HG02885 (cell line): ENCODE data around the gene FAM193A.
"Not testable (repeated sequence)": the region's sequence is repeated elsewhere in the genome, so short reads cannot be mapped to it uniquely, and the experiment has no call there.

Source experiments
- ATAC-seq: cut with Tn5 transposase; IDR thresholded peaks from one replicate; pipeline ENCODE4 v1.9.1; 2021; ENCODE audit warnings: mild to moderate bottlenecking; ENCODE audit not compliant: unreplicated experiment, poor library complexity

FAM193A gene

DNA sequence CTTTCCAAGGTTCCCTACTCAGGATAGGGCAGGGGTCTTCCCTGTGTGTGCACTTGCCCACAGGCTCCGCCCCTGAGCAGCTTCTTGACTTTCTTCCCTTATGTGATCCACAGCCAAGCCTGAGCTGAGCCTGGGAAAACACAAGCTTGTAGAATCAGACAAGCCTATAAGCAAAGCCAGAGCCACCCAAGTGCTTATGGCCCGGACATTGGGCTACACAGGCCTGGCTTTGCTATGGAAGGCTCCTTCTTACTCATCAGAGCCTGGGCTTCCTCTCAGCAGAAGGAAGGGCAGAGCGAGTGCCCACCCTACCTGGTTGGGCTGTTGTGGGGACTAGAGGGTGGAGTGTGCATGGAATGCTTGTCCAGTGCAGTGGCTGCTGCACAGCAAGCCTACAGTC lies 221.0 kb downstream of the FAM193A start:
- ATAC-seq = no peak

DNA sequence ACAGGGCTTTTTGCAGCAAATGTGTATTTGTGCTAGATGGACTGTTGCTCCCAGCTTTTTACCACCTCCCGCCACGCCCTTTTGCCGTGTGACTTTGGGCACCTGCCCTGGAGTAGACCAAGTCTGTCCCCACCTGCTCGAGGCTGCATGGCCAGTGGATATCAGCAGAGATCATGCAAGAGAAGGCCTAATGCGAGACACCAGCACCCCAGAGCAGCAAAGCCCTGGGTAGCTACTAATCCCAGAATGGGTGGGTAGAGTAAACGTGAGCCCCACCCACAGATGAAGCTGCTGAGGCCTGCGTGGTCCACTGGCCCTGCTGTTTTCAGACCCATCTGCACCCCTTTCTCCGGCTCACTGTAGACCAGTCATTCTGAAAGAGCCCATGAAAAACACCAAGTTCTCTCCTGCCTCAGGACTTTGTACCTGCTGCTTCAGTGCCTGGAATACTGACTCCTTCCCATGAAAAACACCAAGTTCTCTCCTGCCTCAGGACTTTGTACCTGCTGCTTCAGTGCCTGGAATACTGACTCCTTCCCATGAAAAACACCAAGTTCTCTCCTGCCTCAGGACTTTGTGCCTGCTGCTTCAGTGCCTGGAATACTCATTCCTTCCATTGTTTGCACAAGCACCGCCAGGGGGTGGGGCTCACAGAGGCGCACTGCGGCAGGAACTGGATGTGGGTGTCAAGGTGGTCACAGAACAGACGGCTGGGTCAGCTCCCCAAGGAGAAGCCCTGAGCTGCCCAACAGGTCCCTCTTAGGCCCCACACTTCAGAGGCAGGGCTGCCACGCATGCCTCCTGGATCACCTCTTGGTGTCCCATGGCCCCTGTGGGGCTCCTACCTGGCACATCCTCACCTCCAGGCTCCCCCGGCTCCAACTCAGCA lies 224.8 kb downstream of the FAM193A start:
- ATAC-seq = no peak

DNA sequence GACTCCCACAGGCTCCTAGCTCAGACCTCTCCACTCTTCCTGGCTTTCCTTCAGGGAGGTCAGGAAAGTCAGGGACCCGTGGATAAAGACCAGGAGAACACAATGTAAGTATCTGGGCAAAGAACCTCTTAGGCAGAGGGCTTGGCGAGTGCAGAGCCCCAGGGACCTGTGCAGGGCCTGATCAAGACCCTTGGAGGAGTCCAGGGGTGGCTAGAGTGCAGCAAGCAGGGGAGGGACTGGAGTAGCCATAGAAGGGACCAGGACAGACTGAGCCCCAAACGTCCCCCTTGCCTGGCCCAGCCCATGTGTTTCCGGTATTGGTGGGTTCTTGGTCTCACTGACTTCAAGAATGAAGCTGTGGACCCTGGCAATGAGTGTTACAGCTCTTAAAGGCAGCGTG lies 225.6 kb downstream of the FAM193A start:
- no peak for ATAC-seq

DNA sequence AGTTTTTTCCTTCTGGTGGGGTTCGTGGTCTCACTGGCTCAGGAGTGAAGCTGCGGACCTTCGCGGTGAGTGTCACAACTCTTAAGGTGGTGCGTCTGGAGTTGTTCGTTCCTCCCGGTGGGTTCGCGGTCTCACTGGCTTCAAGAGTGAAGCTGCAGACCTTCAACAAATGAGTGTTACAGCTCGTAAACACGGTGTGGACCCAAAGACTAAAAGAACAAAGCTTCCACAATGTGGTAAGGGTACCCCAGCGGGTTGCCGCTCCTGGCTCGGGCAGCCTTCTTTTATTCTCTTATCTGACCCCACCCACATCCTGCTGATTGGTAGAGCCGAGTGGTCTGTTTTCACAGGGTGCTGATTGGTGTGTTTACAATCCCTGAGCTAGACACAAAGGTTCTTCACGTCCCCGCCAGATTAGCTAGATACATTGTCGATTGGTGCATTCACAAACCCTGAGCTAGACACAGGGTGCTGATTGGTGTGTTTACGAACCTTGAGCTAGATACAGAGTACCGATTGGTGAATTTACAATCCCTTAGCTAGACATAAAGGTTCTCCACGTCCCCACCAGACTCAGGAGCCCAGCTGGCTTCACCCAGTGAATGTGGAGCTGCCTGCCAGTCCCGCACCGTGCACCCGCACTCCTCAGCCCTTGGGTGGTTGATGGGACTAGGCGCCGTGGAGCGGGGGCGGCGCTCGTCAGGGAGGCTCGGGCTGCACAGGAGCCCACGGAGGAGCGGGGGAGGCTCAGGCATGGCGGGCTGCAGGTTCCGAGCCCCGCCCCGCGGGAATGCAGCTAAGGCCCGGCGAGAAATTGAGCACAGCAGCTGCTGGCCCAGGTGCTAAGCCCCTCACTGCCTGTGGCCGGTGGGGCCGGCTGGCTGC lies 226.3 kb downstream of the FAM193A start:
- not testable (repeated sequence) for ATAC-seq

DNA sequence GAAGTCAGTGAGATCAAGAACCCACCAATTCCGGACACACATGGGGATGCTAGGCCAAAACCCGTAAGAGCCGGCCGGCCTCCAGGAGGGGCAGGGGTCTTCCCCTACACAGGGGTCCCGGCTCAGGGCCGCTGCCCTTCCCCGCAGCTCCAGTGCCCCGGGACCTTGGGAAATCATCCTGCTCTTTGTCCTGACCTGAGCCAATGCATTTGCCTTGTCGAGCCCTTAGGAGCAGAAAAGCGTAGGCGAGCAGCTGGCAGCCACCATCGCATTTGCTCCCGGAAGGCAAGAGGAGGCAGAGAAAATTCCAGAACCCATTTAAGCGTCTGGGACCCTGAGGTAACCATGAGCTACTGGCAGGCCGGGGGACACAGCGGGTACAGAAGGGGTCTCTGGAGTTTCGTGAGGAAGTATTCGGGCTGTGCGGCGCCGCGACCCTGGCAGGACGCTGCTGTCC lies 227.1 kb downstream of the FAM193A start:
- ATAC-seq = no peak

DNA sequence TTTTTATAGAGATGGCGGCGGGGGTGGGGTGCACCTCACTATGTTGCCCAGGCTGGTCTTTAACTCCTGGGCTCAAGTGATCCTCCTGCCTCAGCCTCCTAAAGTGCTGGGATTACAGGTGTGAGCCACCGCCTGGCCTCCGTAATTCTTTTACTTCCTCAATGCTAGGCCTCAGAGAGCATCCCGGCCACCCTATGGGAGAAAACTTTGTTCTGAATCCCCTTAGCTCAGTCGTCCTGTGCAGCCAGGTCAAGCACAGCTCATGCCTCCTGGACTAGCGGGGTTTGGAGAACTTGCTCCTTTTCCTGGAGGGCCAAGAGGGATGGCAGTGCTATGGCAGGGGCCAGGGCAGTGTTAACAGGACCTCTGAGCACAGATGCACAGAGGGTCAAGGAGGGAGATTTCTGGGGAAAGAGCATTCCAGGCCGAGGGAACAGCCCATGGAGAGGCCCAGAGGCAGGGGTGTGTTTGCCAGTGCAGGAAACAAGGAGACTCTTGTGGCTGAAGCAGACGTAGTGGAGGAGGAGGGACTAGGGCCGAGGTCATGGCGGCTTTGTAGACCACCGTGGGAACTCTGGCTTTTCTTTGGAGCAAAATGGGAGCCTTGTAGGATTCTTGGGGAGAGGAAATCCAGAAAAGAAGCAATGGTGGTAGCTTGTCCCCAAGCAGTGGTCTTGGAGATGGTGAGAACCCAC lies 229.5 kb downstream of the FAM193A start:
- ATAC-seq = no peak

DNA sequence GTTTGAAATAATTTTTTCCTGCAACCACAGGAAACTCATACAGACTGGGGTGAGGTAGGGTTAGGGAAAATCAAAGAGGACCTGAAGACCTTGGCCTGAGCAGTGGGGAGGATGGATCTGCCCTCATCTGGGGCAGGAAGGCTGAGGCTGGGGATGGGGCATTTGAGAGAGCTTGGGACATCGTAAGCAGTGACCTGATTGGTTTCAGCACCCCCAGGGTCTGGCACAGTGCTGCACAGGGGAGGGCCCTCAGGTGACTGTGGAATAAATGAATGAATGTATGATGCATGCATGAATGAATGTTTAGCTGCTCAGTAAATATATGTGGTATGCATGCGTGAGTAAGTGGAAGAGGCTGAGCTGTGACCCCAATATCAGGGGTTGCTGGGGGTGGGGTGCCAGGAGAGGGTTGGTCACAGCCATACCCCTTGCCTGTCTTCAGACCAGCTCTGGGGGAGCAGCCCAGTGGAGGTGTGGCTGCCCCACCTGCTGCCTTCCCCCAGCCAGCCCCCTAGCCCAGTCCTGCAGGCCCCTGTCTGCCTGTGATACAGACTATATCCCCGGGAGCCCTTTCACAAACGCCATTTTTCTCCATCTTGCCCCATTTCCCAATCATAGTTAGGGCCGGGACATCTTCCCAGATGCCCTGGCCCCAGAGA lies 230.7 kb downstream of the FAM193A start:
- ATAC-seq = no peak

DNA sequence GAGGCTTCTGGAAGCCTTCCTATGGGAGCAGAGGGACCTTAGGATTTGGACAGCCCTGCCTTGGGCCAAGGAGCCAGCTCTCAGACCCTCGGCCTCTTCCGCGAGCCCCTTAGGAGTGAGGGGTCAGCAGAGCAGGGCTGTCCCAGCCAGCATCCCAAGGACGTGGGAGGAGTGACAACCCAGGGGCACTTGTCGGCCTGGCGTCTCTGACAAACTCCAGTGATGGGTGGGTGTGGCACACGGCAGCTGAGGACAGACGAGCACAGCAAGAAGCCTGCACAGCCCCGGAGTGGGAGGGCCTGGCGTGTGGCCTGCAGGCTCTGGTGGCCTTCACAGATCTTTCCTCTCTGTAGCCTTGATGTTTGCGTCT lies 231.2 kb downstream of the FAM193A start:
- ATAC-seq = no peak

DNA sequence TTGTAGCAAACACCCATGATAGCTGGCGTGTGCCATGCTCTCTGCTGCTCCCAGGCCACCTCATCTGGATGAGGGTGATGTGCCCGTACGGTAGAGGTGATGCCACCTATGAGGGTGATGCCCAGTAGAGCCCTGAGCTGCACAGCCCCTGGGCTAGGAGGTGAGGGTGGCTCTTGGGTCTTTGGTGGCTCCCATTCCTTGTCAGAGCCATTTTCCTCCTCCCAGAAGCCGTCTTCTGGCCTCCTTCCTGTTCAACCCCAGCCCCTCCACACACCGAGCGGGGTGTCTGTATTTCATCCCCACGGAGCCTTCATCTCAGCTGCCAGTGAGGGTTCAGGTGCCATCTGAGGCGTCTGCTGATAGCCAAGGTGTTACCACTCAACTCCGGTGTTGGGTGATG lies 231.7 kb downstream of the FAM193A start:
- no peak for ATAC-seq

DNA sequence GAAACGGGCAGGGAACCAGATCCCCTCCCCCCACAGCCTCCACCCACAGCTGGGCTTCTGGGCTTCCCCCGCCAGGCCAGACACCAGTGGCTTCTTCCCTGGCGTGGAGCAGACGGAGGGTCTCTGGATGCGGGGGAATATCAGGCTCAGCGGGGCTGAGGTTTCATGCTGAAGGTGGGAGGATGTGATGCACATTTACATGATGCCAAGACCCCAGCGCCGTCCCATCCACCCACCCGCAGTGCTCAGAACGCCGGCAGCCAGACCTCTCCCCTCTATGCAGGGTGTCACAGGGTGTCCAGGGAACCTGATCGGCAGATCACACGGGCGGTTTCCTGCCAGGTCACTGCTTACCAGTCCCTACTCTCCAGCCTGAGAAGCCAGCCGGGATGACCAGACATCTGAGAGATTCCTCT lies 232.5 kb downstream of the FAM193A start:
- no peak for ATAC-seq

DNA sequence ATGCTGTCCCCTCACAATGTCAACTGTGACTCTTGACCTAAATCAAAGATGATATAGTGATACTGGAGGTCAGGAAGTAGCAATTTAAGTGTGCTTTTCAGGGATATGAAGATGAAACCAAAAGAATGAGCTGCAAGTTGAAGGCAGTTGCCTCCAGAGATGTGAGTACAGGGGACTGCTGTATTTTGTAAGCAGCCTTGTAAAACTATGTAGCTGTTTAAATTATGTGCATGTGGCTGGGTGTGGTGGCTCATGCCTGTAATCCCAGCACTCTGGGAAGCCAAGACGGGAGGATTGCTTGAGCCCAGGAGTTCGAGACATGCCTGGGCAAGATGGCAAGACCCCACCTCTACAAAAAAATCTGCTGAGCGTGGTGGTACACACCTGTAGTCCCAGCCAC lies 234.8 kb downstream of the FAM193A start:
- no peak for ATAC-seq

DNA sequence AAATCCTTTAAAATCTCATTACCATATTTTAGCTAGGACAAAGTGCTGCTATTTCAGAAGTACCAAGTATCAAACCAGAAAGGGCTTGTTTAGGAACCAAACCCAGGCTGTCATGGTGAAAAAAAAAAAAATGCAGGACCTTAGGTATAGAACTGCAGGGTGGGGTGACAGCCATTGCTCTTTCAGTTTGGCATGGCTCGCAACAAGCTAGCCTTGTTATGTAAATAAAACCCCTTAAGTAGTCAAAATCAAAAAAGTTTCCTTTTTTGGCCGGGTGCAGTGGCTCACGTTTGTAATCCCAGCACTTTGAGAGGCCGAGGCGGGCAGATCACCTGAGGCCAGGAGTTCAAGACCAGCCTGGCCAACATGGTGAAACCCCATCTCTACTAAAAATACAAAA lies 244.2 kb downstream of the FAM193A start:
- not testable (repeated sequence) for ATAC-seq

DNA sequence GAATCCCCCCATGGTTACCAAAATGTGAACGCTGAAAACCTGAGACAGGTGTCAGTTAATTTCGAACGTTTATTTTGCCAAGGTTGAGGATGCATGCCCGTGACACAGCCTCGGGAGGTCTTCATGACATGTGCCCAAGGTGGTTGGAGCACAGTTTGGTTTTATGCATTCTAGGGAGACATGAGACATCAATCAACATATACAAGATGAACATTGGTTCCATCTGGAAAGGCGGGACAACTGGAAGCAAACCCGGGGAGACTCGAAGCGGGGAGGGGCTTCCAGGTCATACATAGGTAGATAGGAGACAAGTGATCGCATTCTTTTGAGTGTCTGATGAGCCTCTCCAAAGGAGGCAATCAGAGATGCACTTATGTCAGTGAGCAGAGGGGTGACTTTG lies 245.5 kb downstream of the FAM193A start:
- no peak for ATAC-seq
